CD4-positive, alpha-beta T cell treated with Interleukin-6 for 4 hours (primary cell): ENCODE data around the gene GOLGA6L9.
"Not testable (repeated sequence)": the region's sequence is repeated elsewhere in the genome, so short reads cannot be mapped to it uniquely, and the experiment has no call there.

Source experiments
- DNase-seq: peaks from one replicate; pipeline ENCODE4 v3.0.0-alpha.2; 2020; ENCODE audit warnings: mixed read lengths

GOLGA6L9 gene

GRCh38 chr15:82429693-82430092 is at the start of gene GOLGA6L9:
GOLGA6L9 (plus strand) TSS chr15:82429816; CDS start chr15:82430080, 264 bp downstream.
- not testable (repeated sequence) for DNase-seq

GRCh38 chr15:82381330-82381955 is 48.2 kb upstream of the GOLGA6L9 start:
- not testable (repeated sequence) for DNase-seq

GRCh38 chr15:82387209-82387608 is 42.4 kb upstream of the GOLGA6L9 start:
- DNase-seq = not testable (repeated sequence)

- DNase-seq = not testable (repeated sequence)
Measured at GRCh38 chr15:82390152-82390551, 39.5 kb upstream of the GOLGA6L9 start.

GRCh38 chr15:82392077-82392476 is 37.5 kb upstream of the GOLGA6L9 start:
- not testable (repeated sequence) for DNase-seq

GRCh38 chr15:82393671-82394070 is 35.9 kb upstream of the GOLGA6L9 start:
- DNase-seq = no peak

- DNase-seq = not testable (repeated sequence)
Measured at GRCh38 chr15:82395788-82396187, 33.8 kb upstream of the GOLGA6L9 start.

- no peak for DNase-seq
Measured at GRCh38 chr15:82397817-82398216, 31.8 kb upstream of the GOLGA6L9 start.

GRCh38 chr15:82398785-82399184 is 30.8 kb upstream of the GOLGA6L9 start:
- no peak for DNase-seq

- DNase-seq = not testable (repeated sequence)
Measured at GRCh38 chr15:82399366-82400103, 30.1 kb upstream of the GOLGA6L9 start.

- DNase-seq = not testable (repeated sequence)
Measured at GRCh38 chr15:82401918-82402317, 27.7 kb upstream of the GOLGA6L9 start.

- DNase-seq = not testable (repeated sequence)
Measured at GRCh38 chr15:82402341-82402740, 27.3 kb upstream of the GOLGA6L9 start.

- not testable (repeated sequence) for DNase-seq
Measured at GRCh38 chr15:82406211-82406610, 23.4 kb upstream of the GOLGA6L9 start.

GRCh38 chr15:82410306-82410705 is 19.3 kb upstream of the GOLGA6L9 start:
- not testable (repeated sequence) for DNase-seq

- DNase-seq = not testable (repeated sequence)
Measured at GRCh38 chr15:82411595-82411994, 18.0 kb upstream of the GOLGA6L9 start.

- not testable (repeated sequence) for DNase-seq
Measured at GRCh38 chr15:82414525-82415191, 15.0 kb upstream of the GOLGA6L9 start.

- DNase-seq = not testable (repeated sequence)
Measured at GRCh38 chr15:82420516-82420915, 9.1 kb upstream of the GOLGA6L9 start.

GRCh38 chr15:82420966-82421365 is 8.7 kb upstream of the GOLGA6L9 start:
- DNase-seq = not testable (repeated sequence)

- not testable (repeated sequence) for DNase-seq
Measured at GRCh38 chr15:82427117-82427516, 2.5 kb upstream of the GOLGA6L9 start.

GRCh38 chr15:82445420-82445819 is 15.8 kb downstream of the GOLGA6L9 start:
- DNase-seq = not testable (repeated sequence)

GRCh38 chr15:82457336-82457735 is 27.7 kb downstream of the GOLGA6L9 start:
- DNase-seq = not testable (repeated sequence)

GRCh38 chr15:82465629-82466028 is 36.0 kb downstream of the GOLGA6L9 start:
- not testable (repeated sequence) for DNase-seq

GRCh38 chr15:82468205-82468604 is 38.6 kb downstream of the GOLGA6L9 start:
- DNase-seq = not testable (repeated sequence)
